Measurements from ENCODE around the gene JUND. TPM values are rescaled to one million over a fixed set of nuclear protein-coding genes. Genes with fewer than 3 reads are reported as not detected.

The JUND gene
- total RNA-seq, 1 experiment from 2014 or later = 103 TPM

DNA sequence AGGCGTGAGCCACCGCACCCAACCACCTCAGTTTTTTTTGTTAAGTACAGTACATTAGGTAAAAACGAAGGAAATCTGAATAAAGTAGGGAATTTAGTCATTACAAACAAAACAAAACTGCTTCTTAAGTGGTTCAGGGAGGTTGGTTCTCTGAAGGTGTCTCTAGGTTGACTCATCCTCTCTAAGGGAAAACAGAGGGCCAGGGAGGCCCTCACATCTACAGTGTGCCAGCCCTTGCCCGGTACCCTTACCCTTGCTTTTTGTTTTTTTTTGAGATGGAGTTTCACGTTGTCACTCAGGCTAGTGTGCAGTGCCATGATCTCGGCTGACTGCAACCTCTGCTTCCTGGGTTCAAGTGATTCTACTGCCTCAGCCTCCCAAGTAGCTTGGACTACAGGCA is 17.2 kb upstream of the JUND start:
- no peaks in the 10 kb centered on the region for H4K20me1 ChIP-seq (ENCODE audit: control insufficient read depth, insufficient read depth, insufficient read length)
- H4K8ac ChIP-seq (replicated peaks; ENCODE audit: insufficient read length, low read depth, low read length) = no peak overlapping the region
- H3K27me3 ChIP-seq (ENCODE audit: insufficient read depth, low read length) = no peaks in the 10 kb centered on the region
- H3K27me3 Mint-ChIP-seq (ENCODE audit: low read depth) = peaks cover 3% of the 10 kb centered on the region; the same call in 1 of the 2 replicates
- H3K18ac ChIP-seq (ENCODE audit: insufficient read length, low read depth, low read length) = no peak overlapping the region
- no peak overlapping the region for H3K9ac ChIP-seq (ENCODE audit: extremely low read depth, insufficient read length, low read length)
- H2BK15ac ChIP-seq (ENCODE audit: low read depth, low read length) = no peak overlapping the region
- WGBS (ENCODE audit: extremely low coverage, insufficient read length, low lambda C conversion rate) = no CpG with 5 or more reads among the region's 6 CpGs
- no peak overlapping the region for H2BK5ac ChIP-seq (ENCODE audit: insufficient read length, low read length)
- H3K79me1 ChIP-seq (ENCODE audit: insufficient read depth, low read depth, low read length, poor library complexity, severe bottlenecking) = no peaks in the 10 kb centered on the region
- no peak overlapping the region for H3K14ac ChIP-seq (ENCODE audit: insufficient read depth, low read length)
- no peak overlapping the region for H3K4ac ChIP-seq (ENCODE audit: low read depth, low read length)
- H2BK12ac ChIP-seq (ENCODE audit: insufficient read length, low read depth, low read length) = no peak overlapping the region
- no peak overlapping the region for H2BK120ac ChIP-seq (ENCODE audit: low read depth, low read length, poor library complexity, severe bottlenecking)
- H3K56ac ChIP-seq (ENCODE audit: insufficient read length, low read depth, low read length) = no peak overlapping the region
- H3K23ac ChIP-seq (ENCODE audit: insufficient read length, low read depth, low read length) = no peak overlapping the region
- no peaks in the 10 kb centered on the region for H3K9me3 ChIP-seq (ENCODE audit: control insufficient read depth, low read depth, low read length)
- no peak overlapping the region for H3K27ac ChIP-seq (ENCODE audit: insufficient read length, low read depth, low read length)
- no peak overlapping the region for H3K4me3 Mint-ChIP-seq
- no peak overlapping the region for H3K27ac Mint-ChIP-seq
- TF ChIP-seq, protein P1, sequence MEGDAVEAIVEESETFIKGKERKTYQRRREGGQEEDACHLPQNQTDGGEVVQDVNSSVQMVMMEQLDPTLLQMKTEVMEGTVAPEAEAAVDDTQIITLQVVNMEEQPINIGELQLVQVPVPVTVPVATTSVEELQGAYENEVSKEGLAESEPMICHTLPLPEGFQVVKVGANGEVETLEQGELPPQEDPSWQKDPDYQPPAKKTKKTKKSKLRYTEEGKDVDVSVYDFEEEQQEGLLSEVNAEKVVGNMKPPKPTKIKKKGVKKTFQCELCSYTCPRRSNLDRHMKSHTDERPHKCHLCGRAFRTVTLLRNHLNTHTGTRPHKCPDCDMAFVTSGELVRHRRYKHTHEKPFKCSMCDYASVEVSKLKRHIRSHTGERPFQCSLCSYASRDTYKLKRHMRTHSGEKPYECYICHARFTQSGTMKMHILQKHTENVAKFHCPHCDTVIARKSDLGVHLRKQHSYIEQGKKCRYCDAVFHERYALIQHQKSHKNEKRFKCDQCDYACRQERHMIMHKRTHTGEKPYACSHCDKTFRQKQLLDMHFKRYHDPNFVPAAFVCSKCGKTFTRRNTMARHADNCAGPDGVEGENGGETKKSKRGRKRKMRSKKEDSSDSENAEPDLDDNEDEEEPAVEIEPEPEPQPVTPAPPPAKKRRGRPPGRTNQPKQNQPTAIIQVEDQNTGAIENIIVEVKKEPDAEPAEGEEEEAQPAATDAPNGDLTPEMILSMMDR (conservative IDR thresholded peaks at IDR 0.05) = no peak
- H2BK20ac ChIP-seq (ENCODE audit: low read depth, low read length, poor library complexity, severe bottlenecking) = no peak overlapping the region
- H2AFZ ChIP-seq (ENCODE audit: low read length) = no peak overlapping the region
- no peaks in the 10 kb centered on the region; a peak in 1 of 5 replicates for H3K9me3 Mint-ChIP-seq
- H3T11ph ChIP-seq (ENCODE audit: low read length) = no peak overlapping the region
- H3K79me2 ChIP-seq (ENCODE audit: insufficient read depth, low read length) = no peaks in the 10 kb centered on the region; the same call in 1 of the 2 replicates
- H3K4me1 ChIP-seq (ENCODE audit: insufficient read depth, low read length) = peaks cover 2% of the 10 kb centered on the region; the same call in 1 of the 2 replicates
- no peaks in the 10 kb centered on the region; a peak in 1 of 7 replicates for H3K36me3 Mint-ChIP-seq (ENCODE audit: insufficient read depth in 1 of 3, low read depth in 3 of 3)
- H3K4me1 Mint-ChIP-seq = peaks cover 15 to 24% of the 10 kb centered on the region in 2 experiments
- H4K5ac ChIP-seq (ENCODE audit: insufficient read length, low read depth, low read length) = no peak overlapping the region
- no peak overlapping the region for H2AK5ac ChIP-seq (ENCODE audit: insufficient read length, low read length)
- H3K4me2 ChIP-seq (ENCODE audit: insufficient read depth, insufficient read length, low read length) = no peak overlapping the region
- DNase-seq = no peak
- H3K23me2 ChIP-seq (ENCODE audit: insufficient read length, low read depth, low read length, poor library complexity, severe bottlenecking) = no peaks in the 10 kb centered on the region
- no peak overlapping the region for H4K91ac ChIP-seq (ENCODE audit: insufficient read length, low read depth, low read length)

Data from H9 (cell line).